Activated B cell treated with CpG ODN at 0.5 μM for 24 hours (primary cell): ENCODE data around the gene PIP4K2B. TPM values are rescaled to one million over a fixed set of nuclear protein-coding genes. Genes with fewer than 3 reads are reported as not detected.
"Not testable (repeated sequence)": the region's sequence is repeated elsewhere in the genome, so short reads cannot be mapped to it uniquely, and the experiment has no call there.

ENCODE experiments used
- ATAC-seq: fragments of 200-7000 bp; cut with Tn5 transposase; one replicate; pipeline ENCODE4 v1.10.0; 2021; ENCODE audit warnings: low read depth, mild to moderate bottlenecking, moderate library complexity
- CTCF ChIA-PET: fragments of 350-600 bp; sonication (Branson Sonifier 250); formaldehyde crosslinking; loops from one replicate; lab custom pipeline; 2021; ENCODE audit warnings: antibody characterized with exemption; lab: Charles Lee
- POLR2A ChIA-PET: fragments of 350-600 bp; sonication (Branson Sonifier 250); formaldehyde crosslinking; loops from one replicate; lab custom pipeline; 2021; ENCODE audit warnings: antibody characterized with exemption; lab: Charles Lee
- DNase-seq: peaks from one replicate; pipeline ENCODE4 v3.0.0; 2022
- H3K27ac Mint-ChIP-seq: one replicate; pipeline ENCODE4 v1.8.0; 2020; ENCODE audit warnings: mixed read lengths
- H3K27me3 Mint-ChIP-seq: one replicate; pipeline ENCODE4 v1.8.0; 2021; ENCODE audit warnings: mixed read lengths
- H3K36me3 Mint-ChIP-seq: one replicate; pipeline ENCODE4 v1.8.0; 2021; ENCODE audit warnings: low read depth, mixed read lengths
- H3K4me1 Mint-ChIP-seq: one replicate; pipeline ENCODE4 v1.8.0; 2021; ENCODE audit warnings: mixed read lengths
- H3K4me3 Mint-ChIP-seq: one replicate; pipeline ENCODE4 v1.8.0; 2020; ENCODE audit warnings: mild to moderate bottlenecking, mixed read lengths
- H3K9me3 Mint-ChIP-seq: one replicate; pipeline ENCODE4 v1.8.0; 2020; ENCODE audit warnings: mixed read lengths
- CTCF ChIP-seq: fragments of 200-600 bp; IDR thresholded peaks from one replicate; pipeline ENCODE4 v1.8.0; 2022; ENCODE audit warnings: antibody characterized with exemption, mild to moderate bottlenecking
- intact Hi-C: fragments of 100-400 bp; cut with micrococcal nuclease; formaldehyde crosslinking; loops from one replicate; pipeline ENCODE4 v1.15.1; 2024
- total RNA-seq: library from RNA; stranded (reverse); gene quantifications from 2 replicates; pipeline ENCODE4 v1.2.3, GENCODE V29; 2022

The PIP4K2B gene
- total RNA-seq, 1 donor from 2014 or later, result 32.1 TPM

- Mint-ChIP-seq H3K27ac (no peak overlapping the region), H3K9me3 (no peaks in the 10 kb centered on the region), H3K27me3 (no peaks in the 10 kb centered on the region), H3K36me3 (peaks cover 23% of the 10 kb centered on the region), H3K4me3 (no peak overlapping the region), H3K4me1 (peaks cover 37% of the 10 kb centered on the region)
- ChIA-PET POLR2A (interaction anchor here (0.5 to 0.7 kb wide), 5 partner anchors 40 to 406 kb away, joined by 3 to 13 read pairs (median 4); partner anchors contain the start of gene RPL19), CTCF (no interaction called here)
- no peak for DNase-seq
- intact Hi-C loops, result no loop called here
- ATAC-seq, result no peak
- no peak for TF ChIP-seq CTCF
These were observed 5.1 kb downstream of the PIP4K2B start for GRCh38 chr17:38794221-38794620.

- H3K4me3 Mint-ChIP-seq, result no peak overlapping the region
- peaks cover 12% of the 10 kb centered on the region for H3K4me1 Mint-ChIP-seq
- TF ChIP-seq CTCF, result no peak
- ChIA-PET CTCF (no interaction called here), POLR2A (no interaction called here)
- DNase-seq, result no peak
- no peaks in the 10 kb centered on the region for H3K27me3 Mint-ChIP-seq
- no peak for ATAC-seq
- no peak overlapping the region for H3K27ac Mint-ChIP-seq
- no peaks in the 10 kb centered on the region for H3K9me3 Mint-ChIP-seq
- peaks cover 26% of the 10 kb centered on the region for H3K36me3 Mint-ChIP-seq
- intact Hi-C loops, result no loop called here
These were observed 8.2 kb downstream of the PIP4K2B start for GRCh38 chr17:38791162-38791561.

GRCh38 chr17:38790148-38790707 lies 9.1 kb downstream of the PIP4K2B start:
- Mint-ChIP-seq H3K36me3 (peaks cover 33% of the 10 kb centered on the region), H3K4me1 (peaks cover 10% of the 10 kb centered on the region)
- H3K27ac Mint-ChIP-seq, intact Hi-C loops, H3K4me3 Mint-ChIP-seq, H3K27me3 Mint-ChIP-seq, POLR2A ChIA-PET, CTCF ChIA-PET, DNase-seq, ATAC-seq, H3K9me3 Mint-ChIP-seq: not testable (repeated sequence)

- Mint-ChIP-seq H3K4me1 (peaks cover 9% of the 10 kb centered on the region), H3K27ac (no peak overlapping the region), H3K9me3 (no peaks in the 10 kb centered on the region), H3K36me3 (peaks cover 40% of the 10 kb centered on the region), H3K27me3 (no peaks in the 10 kb centered on the region), H3K4me3 (no peak overlapping the region)
- TF ChIP-seq CTCF, result no peak
- POLR2A ChIA-PET, result no interaction called here
- intact Hi-C loops, result no loop called here
- ATAC-seq (no peak), DNase-seq (no peak)
- CTCF ChIA-PET, result interaction anchor here (0.6 kb wide), 1 partner anchor 364 kb away, joined by 3 read pairs; no protein-coding TSS in a partner anchor
These were observed 10.2 kb downstream of the PIP4K2B start for GRCh38 chr17:38789185-38789584.

GRCh38 chr17:38787999-38788398 lies 11.4 kb downstream of the PIP4K2B start:
- H3K4me3 Mint-ChIP-seq, CTCF ChIA-PET, H3K9me3 Mint-ChIP-seq, POLR2A ChIA-PET, H3K4me1 Mint-ChIP-seq, H3K27me3 Mint-ChIP-seq, ATAC-seq, DNase-seq, H3K27ac Mint-ChIP-seq: not testable (repeated sequence)
- H3K36me3 Mint-ChIP-seq, result peaks cover 44% of the 10 kb centered on the region
- intact Hi-C loops, result loop anchor here (1.0 kb wide), 1 partner anchor 10 kb away; no protein-coding TSS in a partner anchor

- POLR2A ChIA-PET, result no interaction called here
These were observed 13.0 kb downstream of the PIP4K2B start for GRCh38 chr17:38786372-38786771.

More at GRCh38 chr17:38786372-38786771, 13.0 kb downstream of the PIP4K2B start:
- DNase-seq, result no peak
- no peaks in the 10 kb centered on the region for H3K27me3 Mint-ChIP-seq
- ATAC-seq, result no peak
- CTCF ChIA-PET, result no interaction called here
- H3K27ac Mint-ChIP-seq, result no peak overlapping the region
- intact Hi-C loops, result no loop called here
- peaks cover 2% of the 10 kb centered on the region for H3K4me1 Mint-ChIP-seq
- H3K36me3 Mint-ChIP-seq, result peaks cover 51% of the 10 kb centered on the region
- H3K9me3 Mint-ChIP-seq, result no peaks in the 10 kb centered on the region
- no peak for TF ChIP-seq CTCF
- H3K4me3 Mint-ChIP-seq, result no peak overlapping the region
